A549 (cell line): ENCODE data around the gene KRTAP10-2.

ENCODE experiments used
- BHLHE40 ChIP-seq: IDR thresholded peaks from 2 replicates; pipeline ENCODE4 v1.6.1; 2012; ENCODE audit warnings: low read depth, low read length, inconsistent platforms
- CHD2 ChIP-seq: fragments of 150-350 bp; IDR thresholded peaks from 2 replicates; pipeline ENCODE4 v1.6.1; 2014; ENCODE audit warnings: low read length; ENCODE audit not compliant: partially characterized antibody
- HOXA7 ChIP-seq: fragments of 250-450 bp; sonication (Bioruptor Pico); IDR thresholded peaks from 2 replicates; pipeline ENCODE4 v1.5.0; 2020; ENCODE audit warnings: mild to moderate bottlenecking, moderate library complexity
- JUNB ChIP-seq: fragments of >200 bp; sonication (Bioruptor Twin); formaldehyde crosslinking; IDR thresholded peaks from 2 replicates; pipeline ENCODE4 v1.6.1; 2016
- MAFK ChIP-seq: fragments of 450-650 bp; IDR thresholded peaks from 2 replicates; pipeline ENCODE4 v1.6.1; 2014; ENCODE audit not compliant: partially characterized antibody
- POLR2A ChIP-seq: IDR thresholded peaks from 2 replicates; pipeline ENCODE4 v1.6.1; 2012; ENCODE audit warnings: mild to moderate bottlenecking, low read length
- RAD21 ChIP-seq, 2 experiments: fragments of >200 bp in 1 of 2; sonication (Bioruptor Twin) in 1 of 2; formaldehyde crosslinking in 1 of 2; IDR thresholded peaks in 1 of 2; conservative IDR thresholded peaks in 1 of 2; 2 replicates in 1 of 2; 3 replicates in 1 of 2; pipeline ENCODE4 v1.6.1; 2012 to 2018; ENCODE audit warnings: inconsistent platforms in 1 of 2
- TF ChIP-seq, protein P1 (sequence below): IDR thresholded peaks from 2 replicates; pipeline ENCODE4 v1.6.1; 2012
- TF ChIP-seq, protein P2 (sequence below): fragments of >200 bp; sonication (Bioruptor Twin); formaldehyde crosslinking; IDR thresholded peaks from 3 replicates; pipeline ENCODE4 v1.5.1; 2016

DNA sequence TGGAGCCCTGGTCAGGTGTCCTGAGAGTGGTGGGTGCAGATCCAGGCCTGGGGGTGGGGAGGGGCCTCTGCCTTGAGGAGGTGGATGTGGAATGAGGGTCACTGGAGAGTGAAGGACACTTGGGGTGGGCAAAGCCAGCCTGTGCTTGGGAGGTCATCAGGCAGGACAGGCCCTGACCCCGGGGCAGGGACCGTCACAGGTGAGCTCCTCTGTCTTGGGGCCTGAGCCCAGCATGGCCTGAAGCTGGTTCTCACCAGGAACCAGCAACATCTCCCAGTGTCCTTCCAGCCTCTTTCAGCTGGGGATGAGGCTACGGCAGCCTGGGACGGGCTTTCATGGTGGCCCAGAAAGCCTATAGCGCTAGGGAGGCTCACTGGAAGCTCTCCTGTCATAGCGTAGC lies 831 bp upstream of the KRTAP10-2 start:
- TF ChIP-seq, protein P1, sequence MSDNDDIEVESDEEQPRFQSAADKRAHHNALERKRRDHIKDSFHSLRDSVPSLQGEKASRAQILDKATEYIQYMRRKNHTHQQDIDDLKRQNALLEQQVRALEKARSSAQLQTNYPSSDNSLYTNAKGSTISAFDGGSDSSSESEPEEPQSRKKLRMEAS: no peak
- TF ChIP-seq, protein P2, sequence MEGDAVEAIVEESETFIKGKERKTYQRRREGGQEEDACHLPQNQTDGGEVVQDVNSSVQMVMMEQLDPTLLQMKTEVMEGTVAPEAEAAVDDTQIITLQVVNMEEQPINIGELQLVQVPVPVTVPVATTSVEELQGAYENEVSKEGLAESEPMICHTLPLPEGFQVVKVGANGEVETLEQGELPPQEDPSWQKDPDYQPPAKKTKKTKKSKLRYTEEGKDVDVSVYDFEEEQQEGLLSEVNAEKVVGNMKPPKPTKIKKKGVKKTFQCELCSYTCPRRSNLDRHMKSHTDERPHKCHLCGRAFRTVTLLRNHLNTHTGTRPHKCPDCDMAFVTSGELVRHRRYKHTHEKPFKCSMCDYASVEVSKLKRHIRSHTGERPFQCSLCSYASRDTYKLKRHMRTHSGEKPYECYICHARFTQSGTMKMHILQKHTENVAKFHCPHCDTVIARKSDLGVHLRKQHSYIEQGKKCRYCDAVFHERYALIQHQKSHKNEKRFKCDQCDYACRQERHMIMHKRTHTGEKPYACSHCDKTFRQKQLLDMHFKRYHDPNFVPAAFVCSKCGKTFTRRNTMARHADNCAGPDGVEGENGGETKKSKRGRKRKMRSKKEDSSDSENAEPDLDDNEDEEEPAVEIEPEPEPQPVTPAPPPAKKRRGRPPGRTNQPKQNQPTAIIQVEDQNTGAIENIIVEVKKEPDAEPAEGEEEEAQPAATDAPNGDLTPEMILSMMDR: no peak
- TF ChIP-seq POLR2A (no peak), RAD21 (conservative IDR thresholded peaks at IDR 0.05 in 1 of 2, IDR thresholded peaks at IDR 0.05 in 1 of 2) (no peak), HOXA7 (CRISPR knock-in tag) (no peak), BHLHE40 (no peak), JUNB (no peak), CHD2 (no peak), MAFK (no peak)
